ENCODE measurements around the gene WDR70.
"Not testable (repeated sequence)": the region's sequence is repeated elsewhere in the genome, so short reads cannot be mapped to it uniquely, and the experiment has no call there.

WDR70 gene

GRCh38 chr5:37638897-37639296, 259.8 kb downstream of the WDR70 start:
- no peaks in the 10 kb centered on the region for H3K36me3 ChIP-seq (ENCODE audit: insufficient read depth, low read length)

GRCh38 chr5:37640088-37640487, 261.0 kb downstream of the WDR70 start:
- H3K9me3 ChIP-seq (ENCODE audit: control insufficient read depth, insufficient read depth, low read length): no peaks in the 10 kb centered on the region

More at GRCh38 chr5:37638897-37639296, 259.8 kb downstream of the WDR70 start:
- H3K9me3 ChIP-seq (ENCODE audit: control insufficient read depth, insufficient read depth, low read length): no peaks in the 10 kb centered on the region
- H3K9ac ChIP-seq (ENCODE audit: low read depth, low read length): no peak overlapping the region
- peaks cover 3% of the 10 kb centered on the region; the same call in 1 of the 2 replicates for H3K4me1 ChIP-seq (ENCODE audit: insufficient read depth, low read length)

DNA sequence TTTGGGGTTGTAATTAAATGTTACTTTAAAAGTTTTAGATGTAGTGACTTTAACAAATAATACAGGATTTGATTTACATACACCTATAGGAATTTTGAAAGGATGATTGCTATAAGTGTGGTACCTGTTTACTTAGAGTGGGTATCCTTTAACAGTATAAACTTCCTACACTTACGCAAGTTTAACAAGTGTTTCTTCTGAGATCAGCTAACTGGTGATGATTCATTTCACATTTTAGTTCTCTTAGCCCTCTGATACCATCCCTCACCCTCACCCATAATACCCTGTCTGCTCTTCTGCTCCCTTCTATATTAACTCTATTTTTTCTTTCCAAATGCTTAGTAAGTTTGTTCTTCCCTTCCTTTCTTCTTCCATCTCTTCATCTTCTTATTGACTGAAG, 262.8 kb downstream of the WDR70 start:
- no peaks in the 10 kb centered on the region for H3K36me3 ChIP-seq (ENCODE audit: insufficient read depth, low read length)
- no peaks in the 10 kb centered on the region for H3K9me3 ChIP-seq (ENCODE audit: control insufficient read depth, insufficient read depth, low read length)
- peaks cover 3% of the 10 kb centered on the region; the same call in 1 of the 2 replicates for H3K4me1 ChIP-seq (ENCODE audit: insufficient read depth, low read length)
- no peak overlapping the region for H3K9ac ChIP-seq (ENCODE audit: low read depth, low read length)

More at GRCh38 chr5:37640088-37640487, 261.0 kb downstream of the WDR70 start:
- no peak overlapping the region for H3K9ac ChIP-seq (ENCODE audit: low read depth, low read length)
- no peaks in the 10 kb centered on the region for H3K36me3 ChIP-seq (ENCODE audit: insufficient read depth, low read length)
- H3K4me1 ChIP-seq (ENCODE audit: insufficient read depth, low read length): peaks cover 3% of the 10 kb centered on the region; the same call in 1 of the 2 replicates

GRCh38 chr5:37645707-37646106, 266.6 kb downstream of the WDR70 start:
- H3K9me3 ChIP-seq (ENCODE audit: control insufficient read depth, insufficient read depth, low read length): no peaks in the 10 kb centered on the region
- no peak overlapping the region for H3K9ac ChIP-seq (ENCODE audit: low read depth, low read length)
- H3K36me3 ChIP-seq (ENCODE audit: insufficient read depth, low read length): no peaks in the 10 kb centered on the region
- no peaks in the 10 kb centered on the region for H3K4me1 ChIP-seq (ENCODE audit: insufficient read depth, low read length)

GRCh38 chr5:37654566-37654965, 275.4 kb downstream of the WDR70 start:
- H3K36me3 ChIP-seq (ENCODE audit: insufficient read depth, low read length); H3K9ac ChIP-seq (ENCODE audit: low read depth, low read length); H3K4me1 ChIP-seq (ENCODE audit: insufficient read depth, low read length); H3K9me3 ChIP-seq (ENCODE audit: control insufficient read depth, insufficient read depth, low read length): not testable (repeated sequence)

GRCh38 chr5:37657046-37657445, 277.9 kb downstream of the WDR70 start:
- no peak overlapping the region for H3K9ac ChIP-seq (ENCODE audit: low read depth, low read length)

GRCh38 chr5:37658440-37658839, 279.3 kb downstream of the WDR70 start:
- H3K9me3 ChIP-seq (ENCODE audit: control insufficient read depth, insufficient read depth, low read length): peaks cover 3% of the 10 kb centered on the region; the same call in 1 of the 2 replicates
- no peaks in the 10 kb centered on the region for H3K36me3 ChIP-seq (ENCODE audit: insufficient read depth, low read length)
- peaks cover 8% of the 10 kb centered on the region for H3K4me1 ChIP-seq (ENCODE audit: insufficient read depth, low read length)
- no peak overlapping the region for H3K9ac ChIP-seq (ENCODE audit: low read depth, low read length)

More at GRCh38 chr5:37657046-37657445, 277.9 kb downstream of the WDR70 start:
- no peaks in the 10 kb centered on the region for H3K36me3 ChIP-seq (ENCODE audit: insufficient read depth, low read length)
- H3K4me1 ChIP-seq (ENCODE audit: insufficient read depth, low read length): peaks cover 8% of the 10 kb centered on the region
- H3K9me3 ChIP-seq (ENCODE audit: control insufficient read depth, insufficient read depth, low read length): peaks cover 3% of the 10 kb centered on the region; the same call in 1 of the 2 replicates

DNA sequence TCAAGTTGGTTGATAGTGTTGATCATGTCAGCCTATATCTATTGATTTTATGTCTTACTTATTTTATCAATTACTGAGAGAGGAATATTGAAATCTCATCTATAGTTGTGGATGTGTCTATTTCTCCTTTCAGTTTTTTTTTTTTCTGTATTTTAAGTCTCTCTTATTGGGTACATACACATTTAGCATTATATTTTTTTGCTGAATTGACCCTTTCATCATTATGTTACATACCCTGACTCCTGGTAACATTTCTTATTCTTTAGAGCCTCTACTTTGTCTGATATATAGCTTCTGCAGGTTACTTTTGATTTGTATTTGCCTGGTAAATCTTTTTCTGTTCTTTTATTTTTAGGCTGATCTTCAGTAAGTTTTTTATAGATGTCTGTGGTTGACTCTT, 281.2 kb downstream of the WDR70 start:
- Histone ChIP-seq H3K36me3 (ENCODE audit: insufficient read depth, low read length) (no peaks in the 10 kb centered on the region), H3K9ac (ENCODE audit: low read depth, low read length) (no peak overlapping the region), H3K9me3 (ENCODE audit: control insufficient read depth, insufficient read depth, low read length) (peaks cover 1% of the 10 kb centered on the region; the same call in 1 of the 2 replicates), H3K4me1 (ENCODE audit: insufficient read depth, low read length) (peaks cover 8% of the 10 kb centered on the region)

GRCh38 chr5:37661227-37661920, 282.3 kb downstream of the WDR70 start:
- no peaks in the 10 kb centered on the region for H3K36me3 ChIP-seq (ENCODE audit: insufficient read depth, low read length)
- H3K9me3 ChIP-seq (ENCODE audit: control insufficient read depth, insufficient read depth, low read length): no peaks in the 10 kb centered on the region
- peaks cover 12% of the 10 kb centered on the region for H3K4me1 ChIP-seq (ENCODE audit: insufficient read depth, low read length)
- no peak overlapping the region for H3K9ac ChIP-seq (ENCODE audit: low read depth, low read length)

DNA sequence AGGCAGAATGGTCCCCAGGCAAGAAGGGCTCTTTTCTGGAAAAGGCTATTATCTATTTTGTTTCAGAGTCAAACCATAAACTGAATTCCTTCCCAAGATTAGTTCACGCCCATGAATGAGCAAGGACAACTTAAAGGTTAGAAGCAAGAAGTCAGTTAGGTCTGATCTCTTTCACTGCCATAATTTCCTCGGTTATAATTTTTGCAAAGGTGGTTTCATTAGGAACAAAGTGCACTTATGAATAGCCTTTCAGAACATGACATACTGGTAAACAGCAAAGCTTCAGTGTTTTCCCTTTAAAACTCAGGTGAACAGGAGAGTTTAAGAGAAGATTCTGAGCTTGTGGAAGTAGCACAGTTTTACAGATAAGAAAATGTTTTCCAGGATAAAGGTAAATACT, 282.8 kb downstream of the WDR70 start:
- Histone ChIP-seq H3K9ac (ENCODE audit: low read depth, low read length) (no peak overlapping the region), H3K36me3 (ENCODE audit: insufficient read depth, low read length) (no peaks in the 10 kb centered on the region), H3K9me3 (ENCODE audit: control insufficient read depth, insufficient read depth, low read length) (no peaks in the 10 kb centered on the region), H3K4me1 (ENCODE audit: insufficient read depth, low read length) (peaks cover 12% of the 10 kb centered on the region)

GRCh38 chr5:37662362-37662761, 283.2 kb downstream of the WDR70 start:
- no peaks in the 10 kb centered on the region for H3K9me3 ChIP-seq (ENCODE audit: control insufficient read depth, insufficient read depth, low read length)
- H3K4me1 ChIP-seq (ENCODE audit: insufficient read depth, low read length): peaks cover 12% of the 10 kb centered on the region
- no peaks in the 10 kb centered on the region for H3K36me3 ChIP-seq (ENCODE audit: insufficient read depth, low read length)
- H3K9ac ChIP-seq (ENCODE audit: low read depth, low read length): no peak overlapping the region

DNA sequence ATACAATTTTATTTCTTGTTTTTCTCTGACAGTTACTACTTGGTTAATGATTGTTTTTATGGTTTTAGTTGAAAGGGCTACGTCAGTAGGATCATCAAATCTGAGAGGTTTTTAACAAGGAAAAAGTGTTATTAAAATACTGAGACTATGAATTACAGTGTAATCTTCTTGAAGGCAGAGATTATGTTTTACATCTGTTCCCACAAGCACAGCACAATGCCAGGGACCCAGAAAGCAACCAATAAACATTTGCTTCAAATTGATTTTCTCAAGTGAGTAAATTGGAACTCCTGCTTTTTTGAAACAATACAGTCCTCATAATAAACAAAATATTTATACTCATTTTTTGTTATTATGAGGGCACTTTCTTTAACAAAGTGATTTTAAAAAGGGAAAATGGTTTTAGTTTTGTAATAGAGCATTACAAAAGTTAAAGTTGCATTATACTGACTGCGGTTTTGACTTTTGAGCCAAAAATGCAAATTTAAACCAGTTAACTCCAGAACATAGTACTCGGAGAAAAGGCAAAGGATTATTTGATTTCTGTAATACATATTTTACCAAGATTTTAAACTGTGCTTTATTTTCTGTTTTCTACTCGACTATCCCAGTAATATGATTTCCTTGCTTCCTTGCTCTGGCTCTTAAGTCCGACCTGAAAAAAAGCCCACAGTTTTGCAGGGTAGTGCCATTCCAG, 283.8 kb downstream of the WDR70 start:
- Histone ChIP-seq H3K36me3 (ENCODE audit: insufficient read depth, low read length) (no peaks in the 10 kb centered on the region), H3K9ac (ENCODE audit: low read depth, low read length) (no peak overlapping the region), H3K4me1 (ENCODE audit: insufficient read depth, low read length) (peaks cover 15% of the 10 kb centered on the region), H3K9me3 (ENCODE audit: control insufficient read depth, insufficient read depth, low read length) (no peaks in the 10 kb centered on the region)

GRCh38 chr5:37663538-37663937, 284.4 kb downstream of the WDR70 start:
- H3K4me1 ChIP-seq (ENCODE audit: insufficient read depth, low read length): peaks cover 13% of the 10 kb centered on the region
- no peak overlapping the region for H3K9ac ChIP-seq (ENCODE audit: low read depth, low read length)
- no peaks in the 10 kb centered on the region for H3K36me3 ChIP-seq (ENCODE audit: insufficient read depth, low read length)
- no peaks in the 10 kb centered on the region for H3K9me3 ChIP-seq (ENCODE audit: control insufficient read depth, insufficient read depth, low read length)

- no peaks in the 10 kb centered on the region for H3K36me3 ChIP-seq (ENCODE audit: insufficient read depth, low read length)
- no peaks in the 10 kb centered on the region for H3K9me3 ChIP-seq (ENCODE audit: control insufficient read depth, insufficient read depth, low read length)
- H3K4me1 ChIP-seq (ENCODE audit: insufficient read depth, low read length): peaks cover 15% of the 10 kb centered on the region
- H3K9ac ChIP-seq (ENCODE audit: low read depth, low read length): no peak overlapping the region
Measured at GRCh38 chr5:37664551-37664950, 285.4 kb downstream of the WDR70 start.

- Histone ChIP-seq H3K36me3 (ENCODE audit: insufficient read depth, low read length) (no peaks in the 10 kb centered on the region), H3K9ac (ENCODE audit: low read depth, low read length) (no peak overlapping the region), H3K9me3 (ENCODE audit: control insufficient read depth, insufficient read depth, low read length) (no peaks in the 10 kb centered on the region), H3K4me1 (ENCODE audit: insufficient read depth, low read length) (peaks cover 15% of the 10 kb centered on the region)
Measured at GRCh38 chr5:37665272-37665671, 286.2 kb downstream of the WDR70 start.
